ENCODE measurements around the gene MYOCD.

The MYOCD gene

GRCh38 chr17:12666718-12667117 lies 1.0 kb downstream of the MYOCD start (continued):
- TF ChIP-seq KLF7 (tag by site-specific recombination; IDR thresholded peaks at IDR 0.05; ENCODE audit: borderline replicate concordance), result no peak
- TF ChIP-seq, protein P1, sequence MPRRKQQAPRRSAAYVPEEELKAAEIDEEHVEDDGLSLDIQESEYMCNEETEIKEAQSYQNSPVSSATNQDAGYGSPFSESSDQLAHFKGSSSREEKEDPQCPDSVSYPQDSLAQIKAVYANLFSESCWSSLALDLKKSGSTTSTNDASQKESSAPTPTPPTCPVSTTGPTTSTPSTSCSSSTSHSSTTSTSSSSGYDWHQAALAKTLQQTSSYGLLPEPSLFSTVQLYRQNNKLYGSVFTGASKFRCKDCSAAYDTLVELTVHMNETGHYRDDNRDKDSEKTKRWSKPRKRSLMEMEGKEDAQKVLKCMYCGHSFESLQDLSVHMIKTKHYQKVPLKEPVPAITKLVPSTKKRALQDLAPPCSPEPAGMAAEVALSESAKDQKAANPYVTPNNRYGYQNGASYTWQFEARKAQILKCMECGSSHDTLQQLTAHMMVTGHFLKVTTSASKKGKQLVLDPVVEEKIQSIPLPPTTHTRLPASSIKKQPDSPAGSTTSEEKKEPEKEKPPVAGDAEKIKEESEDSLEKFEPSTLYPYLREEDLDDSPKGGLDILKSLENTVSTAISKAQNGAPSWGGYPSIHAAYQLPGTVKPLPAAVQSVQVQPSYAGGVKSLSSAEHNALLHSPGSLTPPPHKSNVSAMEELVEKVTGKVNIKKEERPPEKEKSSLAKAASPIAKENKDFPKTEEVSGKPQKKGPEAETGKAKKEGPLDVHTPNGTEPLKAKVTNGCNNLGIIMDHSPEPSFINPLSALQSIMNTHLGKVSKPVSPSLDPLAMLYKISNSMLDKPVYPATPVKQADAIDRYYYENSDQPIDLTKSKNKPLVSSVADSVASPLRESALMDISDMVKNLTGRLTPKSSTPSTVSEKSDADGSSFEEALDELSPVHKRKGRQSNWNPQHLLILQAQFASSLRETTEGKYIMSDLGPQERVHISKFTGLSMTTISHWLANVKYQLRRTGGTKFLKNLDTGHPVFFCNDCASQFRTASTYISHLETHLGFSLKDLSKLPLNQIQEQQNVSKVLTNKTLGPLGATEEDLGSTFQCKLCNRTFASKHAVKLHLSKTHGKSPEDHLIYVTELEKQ (tag by site-specific recombination; IDR thresholded peaks at IDR 0.05; ENCODE audit: borderline replicate concordance), result no peak
- no peak for TF ChIP-seq ZNF112 (tag by site-specific recombination; IDR thresholded peaks at IDR 0.05)
- no peak for TF ChIP-seq PRDM1 (tag by site-specific recombination; IDR thresholded peaks at IDR 0.05)
- TF ChIP-seq GFI1B (tag by site-specific recombination; IDR thresholded peaks at IDR 0.05), result no peak

GRCh38 chr17:12667299-12667958 lies 1.7 kb downstream of the MYOCD start:
- POLR2A ChIA-PET, result interaction anchor here (1.2 kb wide), 1 partner anchor 364 kb away, joined by 3 read pairs; no protein-coding TSS in a partner anchor
- H3K27ac ChIP-seq (ENCODE audit: extremely low read depth, low read depth, low read length), result no peak overlapping the region
- H3K4me3 ChIP-seq (ENCODE audit: low read depth, low read length), result no peak overlapping the region
- H3K4me1 ChIP-seq (ENCODE audit: control insufficient read depth, insufficient read depth, low read length), result 0 out of 2 replicates have a peak, but pooled peaks cover 5% of the 10 kb centered on the region
- TF ChIP-seq ZNF654 (tag by site-specific recombination; IDR thresholded peaks at IDR 0.05; ENCODE audit: low read depth) (peak; percentile 76), ZNF660 (tag by site-specific recombination; IDR thresholded peaks at IDR 0.05) (0 out of 2 replicates have a peak, but pooled peaks have one; percentile 32), MYNN (tag by site-specific recombination; IDR thresholded peaks at IDR 0.05; ENCODE audit: borderline replicate concordance) (no peak), CTCF (tag by site-specific recombination; IDR thresholded peaks at IDR 0.05) (peak; percentile 51; the same call in 1 of the 2 replicates)
- TF ChIP-seq, protein P2, sequence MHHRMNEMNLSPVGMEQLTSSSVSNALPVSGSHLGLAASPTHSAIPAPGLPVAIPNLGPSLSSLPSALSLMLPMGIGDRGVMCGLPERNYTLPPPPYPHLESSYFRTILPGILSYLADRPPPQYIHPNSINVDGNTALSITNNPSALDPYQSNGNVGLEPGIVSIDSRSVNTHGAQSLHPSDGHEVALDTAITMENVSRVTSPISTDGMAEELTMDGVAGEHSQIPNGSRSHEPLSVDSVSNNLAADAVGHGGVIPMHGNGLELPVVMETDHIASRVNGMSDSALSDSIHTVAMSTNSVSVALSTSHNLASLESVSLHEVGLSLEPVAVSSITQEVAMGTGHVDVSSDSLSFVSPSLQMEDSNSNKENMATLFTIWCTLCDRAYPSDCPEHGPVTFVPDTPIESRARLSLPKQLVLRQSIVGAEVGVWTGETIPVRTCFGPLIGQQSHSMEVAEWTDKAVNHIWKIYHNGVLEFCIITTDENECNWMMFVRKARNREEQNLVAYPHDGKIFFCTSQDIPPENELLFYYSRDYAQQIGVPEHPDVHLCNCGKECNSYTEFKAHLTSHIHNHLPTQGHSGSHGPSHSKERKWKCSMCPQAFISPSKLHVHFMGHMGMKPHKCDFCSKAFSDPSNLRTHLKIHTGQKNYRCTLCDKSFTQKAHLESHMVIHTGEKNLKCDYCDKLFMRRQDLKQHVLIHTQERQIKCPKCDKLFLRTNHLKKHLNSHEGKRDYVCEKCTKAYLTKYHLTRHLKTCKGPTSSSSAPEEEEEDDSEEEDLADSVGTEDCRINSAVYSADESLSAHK (tag by site-specific recombination; IDR thresholded peaks at IDR 0.05), result no peak
- H3K36me3 ChIP-seq (ENCODE audit: control insufficient read depth in 2 of 2, insufficient read depth in 1 of 2, low read length in 2 of 2), result no peaks in the 10 kb centered on the region
- CTCF ChIA-PET, result interaction anchor here (0.6 to 7.1 kb wide), 63 partner anchors 9 to 661 kb away, joined by 3 to 133 read pairs (median 4); no protein-coding TSS in a partner anchor
- H3K9me3 ChIP-seq (ENCODE audit: control insufficient read depth, insufficient read depth, low read depth, low read length), result no peaks in the 10 kb centered on the region

DNA sequence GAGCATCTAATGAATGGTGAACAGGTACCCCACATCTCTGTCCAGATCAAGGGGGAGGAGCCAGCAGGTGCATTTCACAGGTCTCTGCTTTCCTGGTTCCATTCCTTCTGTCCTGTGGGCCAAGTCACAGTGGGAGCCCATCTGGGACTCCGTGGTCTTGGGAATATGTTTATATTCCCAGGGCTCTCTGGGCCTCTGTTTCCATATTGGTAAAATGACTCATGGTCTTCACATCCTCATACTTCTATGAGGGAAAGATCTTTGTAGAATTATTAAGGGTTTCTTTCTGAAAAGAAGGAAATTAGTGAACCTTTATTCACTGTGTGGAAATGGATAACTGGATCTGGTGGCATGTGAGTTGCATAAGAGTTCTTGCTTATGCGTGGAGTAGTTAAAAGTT lies 6.2 kb downstream of the MYOCD start:
- Histone ChIP-seq H3K36me3 (ENCODE audit: control insufficient read depth in 2 of 2, insufficient read depth in 1 of 2, low read length in 2 of 2) (no peaks in the 10 kb centered on the region), H3K4me3 (ENCODE audit: low read depth, low read length) (no peak overlapping the region), H3K9me3 (ENCODE audit: control insufficient read depth, insufficient read depth, low read depth, low read length) (no peaks in the 10 kb centered on the region), H3K4me1 (ENCODE audit: control insufficient read depth, insufficient read depth, low read length) (no peaks in the 10 kb centered on the region), H3K27ac (ENCODE audit: extremely low read depth, low read depth, low read length) (no peak overlapping the region)
- CTCF ChIA-PET, result interaction anchor here (3.7 kb wide), 1 partner anchor 71 kb away, joined by 10 read pairs; no protein-coding TSS in a partner anchor
- POLR2A ChIA-PET, result no interaction called here
- TF ChIP-seq SP7 (tag by site-specific recombination; IDR thresholded peaks at IDR 0.05) (no peak), ZNF518A (tag by site-specific recombination; conservative IDR thresholded peaks at IDR 0.05; ENCODE audit: low read depth) (no peak), PATZ1 (tag by site-specific recombination; IDR thresholded peaks at IDR 0.05) (no peak), ATF2 (tag by site-specific recombination; IDR thresholded peaks at IDR 0.05; ENCODE audit: low read depth) (no peak)
